Caco-2 (cell line): ENCODE results near the gene TOMM40L. TPM values are rescaled to one million over a fixed set of nuclear protein-coding genes. Genes with fewer than 3 reads are reported as not detected.

ENCODE experiments used
- BruUV-seq: library from RNA; stranded (reverse); fragments of 400-500 nt; replicated peaks from 2 replicates; lab custom pipeline; 2021; lab: Mats Ljungman, UMichigan
- CTCF ChIA-PET: fragments of 300-600 bp; sonication (Branson Sonifier 250); formaldehyde crosslinking; loops from one replicate; lab custom pipeline; 2022; ENCODE audit warnings: antibody characterized with exemption; lab: Charles Lee
- POLR2A ChIA-PET: fragments of 300-600 bp; sonication (Branson Sonifier 250); formaldehyde crosslinking; loops from one replicate; lab custom pipeline; 2022; ENCODE audit warnings: antibody characterized with exemption; lab: Charles Lee
- DNase-seq, 2 experiments: peaks; one replicate each; pipeline versions ENCODE4 v3.0.0 to v3.0.0-alpha.2; 2020 to 2022
- H3K27me3 ChIP-seq: replicated peaks from 2 replicates; pipeline ENCODE4 v1.6.0; 2011; ENCODE audit warnings: low read length; ENCODE audit not compliant: control insufficient read depth, insufficient read depth
- H3K36me3 ChIP-seq: 2 replicates; pipeline ENCODE4 v1.5.1; 2011; ENCODE audit warnings: low read length; ENCODE audit not compliant: control insufficient read depth, insufficient read depth
- H3K4me1 ChIP-seq: fragments of 250-450 bp; sonication (Bioruptor Pico); 2 replicates; pipeline ENCODE4 v1.5.1; 2020; ENCODE audit warnings: mild to moderate bottlenecking
- H3K4me3 ChIP-seq: 2 replicates; pipeline ENCODE4 v1.5.1; 2011; ENCODE audit warnings: low read depth, mild to moderate bottlenecking, control low read depth, low read length
- H3K9me3 ChIP-seq: fragments of 250-450 bp; sonication (Bioruptor Pico); 2 replicates; pipeline ENCODE4 v1.5.1; 2020; ENCODE audit warnings: mild to moderate bottlenecking, moderate library complexity
- H3K27ac Mint-ChIP-seq: one replicate; pipeline ENCODE4 v1.8.0; 2022; ENCODE audit warnings: mixed read lengths; ENCODE audit not compliant: unreplicated experiment
- H3K27me3 Mint-ChIP-seq: one replicate; pipeline ENCODE4 v1.8.0; 2022; ENCODE audit warnings: mixed read lengths; ENCODE audit not compliant: insufficient read depth, unreplicated experiment
- H3K36me3 Mint-ChIP-seq: one replicate; pipeline ENCODE4 v1.8.0; 2022; ENCODE audit warnings: mild to moderate bottlenecking, mixed read lengths; ENCODE audit not compliant: insufficient read depth, unreplicated experiment
- H3K4me1 Mint-ChIP-seq: one replicate; pipeline ENCODE4 v1.8.0; 2022; ENCODE audit warnings: low read depth, mixed read lengths; ENCODE audit not compliant: unreplicated experiment
- H3K4me3 Mint-ChIP-seq: one replicate; pipeline ENCODE4 v1.8.0; 2022; ENCODE audit warnings: mild to moderate bottlenecking, moderate library complexity, mixed read lengths; ENCODE audit not compliant: unreplicated experiment
- H3K9me3 Mint-ChIP-seq: one replicate; pipeline ENCODE4 v1.8.0; 2022; ENCODE audit warnings: mixed read lengths; ENCODE audit not compliant: unreplicated experiment
- CTCF ChIP-seq, 2 experiments: fragments of 200-600 bp in 1 of 2; IDR thresholded peaks; 1 replicate in 1 of 2; 2 replicates in 1 of 2; pipeline versions ENCODE4 v1.5.1 to v1.8.0; 2011 to 2022; ENCODE audit warnings: antibody characterized with exemption in 1 of 2, control low read depth in 1 of 2, inconsistent platforms in 1 of 2, low read depth in 1 of 2, low read length in 1 of 2, mild to moderate bottlenecking in 1 of 2, moderate library complexity in 1 of 2; ENCODE audit not compliant: insufficient read depth in 1 of 2, severe bottlenecking in 1 of 2, unreplicated experiment in 1 of 2
- intact Hi-C: fragments of 100-400 bp; cut with micrococcal nuclease; formaldehyde crosslinking; loops from one replicate; pipeline ENCODE4 v1.10.0; 2022; ENCODE audit not compliant: unreplicated experiment
- total RNA-seq: library from RNA; stranded (reverse); gene quantifications from 2 replicates; pipeline ENCODE4 v1.2.3, GENCODE V29; 2022

The TOMM40L gene
- total RNA-seq, 1 experiment from 2014 or later, result 23.1 TPM

GRCh38 chr1:161199506-161200139 is 26.2 kb upstream of the TOMM40L start:
- Histone ChIP-seq H3K9me3 (no peaks in the 10 kb centered on the region), H3K4me3 (no peak overlapping the region), H3K27me3 (no peaks in the 10 kb centered on the region), H3K4me1 (peaks cover 13% of the 10 kb centered on the region; the same call in 1 of the 2 replicates), H3K36me3 (peaks cover 3% of the 10 kb centered on the region)
- no TSS peak for BruUV-seq
- DNase-seq, result no peak
- intact Hi-C loops, result no loop called here
- CTCF ChIA-PET, result no interaction called here
- Mint-ChIP-seq H3K4me1 (peaks cover 20% of the 10 kb centered on the region), H3K4me3 (no peak overlapping the region), H3K36me3 (peaks cover 9% of the 10 kb centered on the region), H3K27me3 (no peaks in the 10 kb centered on the region), H3K9me3 (no peaks in the 10 kb centered on the region), H3K27ac (no peak overlapping the region)
- POLR2A ChIA-PET, result no interaction called here
- no peak for TF ChIP-seq CTCF (IDR thresholded peaks at IDR 0.05; ENCODE audit: insufficient read depth in 1 of 2, low read depth in 1 of 2, low read length in 1 of 2, severe bottlenecking in 1 of 2, unreplicated experiment in 1 of 2)

GRCh38 chr1:161200421-161200991 is 25.4 kb upstream of the TOMM40L start:
- ChIA-PET CTCF (interaction anchor here (0.9 kb wide), 1 partner anchor 25 kb away, joined by 6 read pairs; no protein-coding TSS in a partner anchor), POLR2A (no interaction called here)
- intact Hi-C loops, result no loop called here
- Histone ChIP-seq H3K9me3 (no peaks in the 10 kb centered on the region), H3K36me3 (peaks cover 3% of the 10 kb centered on the region), H3K4me1 (peaks cover 13% of the 10 kb centered on the region; the same call in 1 of the 2 replicates), H3K4me3 (no peak overlapping the region), H3K27me3 (no peaks in the 10 kb centered on the region)
- TF ChIP-seq CTCF (IDR thresholded peaks at IDR 0.05; ENCODE audit: insufficient read depth in 1 of 2, low read depth in 1 of 2, low read length in 1 of 2, severe bottlenecking in 1 of 2, unreplicated experiment in 1 of 2), result no peak
- Mint-ChIP-seq H3K27ac (no peak overlapping the region), H3K4me3 (no peak overlapping the region), H3K4me1 (peaks cover 20% of the 10 kb centered on the region), H3K27me3 (no peaks in the 10 kb centered on the region), H3K36me3 (peaks cover 9% of the 10 kb centered on the region), H3K9me3 (no peaks in the 10 kb centered on the region)
- no TSS peak for BruUV-seq
- no peak for DNase-seq

DNA sequence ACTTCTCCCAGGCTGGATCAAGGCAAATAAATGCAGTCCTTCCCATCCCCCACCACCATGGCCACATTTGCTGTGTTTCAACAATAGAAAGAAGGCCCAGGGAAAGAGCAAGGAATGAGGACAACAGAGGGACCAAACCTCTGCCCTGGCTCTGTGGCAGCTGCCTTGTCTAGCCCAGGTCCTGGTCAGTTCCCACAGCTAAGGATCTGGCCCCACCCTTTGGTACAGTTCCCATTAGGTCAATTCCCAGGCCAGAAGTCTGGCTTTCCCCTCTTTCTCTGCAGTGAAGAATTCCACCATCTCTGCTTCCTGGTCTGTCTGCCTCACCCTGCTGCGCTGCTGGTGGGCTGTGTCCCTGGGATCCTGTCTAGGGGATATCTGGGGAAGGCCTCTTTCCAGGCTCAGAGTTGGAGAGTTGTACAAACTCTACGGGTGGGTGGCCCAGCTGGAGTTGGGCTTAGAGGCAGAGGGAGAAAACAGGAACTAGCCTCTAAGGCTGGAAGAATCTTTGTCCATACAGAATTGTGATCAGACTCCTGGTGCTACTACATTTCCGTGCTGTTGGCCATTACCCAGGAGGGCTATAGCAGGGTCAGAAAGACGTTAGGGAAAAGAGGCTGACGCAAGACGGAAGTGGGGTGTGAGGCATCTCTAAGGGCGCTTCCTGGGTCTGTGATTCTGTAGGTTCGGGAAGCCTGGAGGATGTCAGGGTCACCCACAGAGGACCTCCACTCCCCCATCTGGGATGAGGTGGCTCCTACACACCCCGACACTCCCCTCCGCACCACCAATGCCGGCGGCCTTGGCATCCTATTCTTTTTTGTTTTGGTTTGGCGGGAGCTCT is 24.6 kb upstream of the TOMM40L start:
- Mint-ChIP-seq H3K9me3 (no peaks in the 10 kb centered on the region), H3K27me3 (no peaks in the 10 kb centered on the region), H3K4me1 (peaks cover 20% of the 10 kb centered on the region), H3K4me3 (peak overlapping the region; percentile 83), H3K27ac (peak overlapping the region; percentile 85), H3K36me3 (peaks cover 12% of the 10 kb centered on the region)
- H3K36me3 ChIP-seq, result peaks cover 3% of the 10 kb centered on the region
- no peak for DNase-seq
- H3K9me3 ChIP-seq, result no peaks in the 10 kb centered on the region
- intact Hi-C loops, result no loop called here
- BruUV-seq, result TSS peak; percentile 93
- no peak overlapping the region; the same call in 1 of the 2 replicates for H3K4me3 ChIP-seq
- CTCF ChIA-PET, result interaction anchor here (0.8 to 1.9 kb wide), 10 partner anchors 10 to 239 kb away, joined by 3 to 34 read pairs (median 4); partner anchors contain the start of genes APOA2, SDHC and TOMM40L
- no peak for TF ChIP-seq CTCF (IDR thresholded peaks at IDR 0.05; ENCODE audit: insufficient read depth in 1 of 2, low read depth in 1 of 2, low read length in 1 of 2, severe bottlenecking in 1 of 2, unreplicated experiment in 1 of 2)
- POLR2A ChIA-PET, result interaction anchor here (0.6 to 2.3 kb wide), 11 partner anchors 10 to 189 kb away, joined by 3 to 41 read pairs (median 7); partner anchors contain the start of genes APOA2, B4GALT3, PPOX and SDHC
- no peaks in the 10 kb centered on the region for H3K27me3 ChIP-seq
- H3K4me1 ChIP-seq, result peaks cover 13% of the 10 kb centered on the region; the same call in 1 of the 2 replicates
